HepG2 (cell line): ENCODE measurements around the gene PLOD3. TPM values are rescaled to one million over a fixed set of nuclear protein-coding genes. Genes with fewer than 3 reads are reported as not detected.

Experiments
- FOSL2 ChIP-seq: sonication (generic); formaldehyde crosslinking; IDR thresholded peaks from 2 replicates; pipeline ENCODE4 v1.4.0; 2020; ENCODE audit warnings: missing genetic modification reagents
- GFI1 ChIP-seq: sonication (generic); formaldehyde crosslinking; IDR thresholded peaks from 2 replicates; pipeline ENCODE4 v1.5.0; 2020; ENCODE audit warnings: missing genetic modification reagents, mild to moderate bottlenecking, borderline replicate concordance
- JUNB ChIP-seq: sonication (generic); formaldehyde crosslinking; IDR thresholded peaks from 2 replicates; pipeline ENCODE4 v1.8.0; 2022; ENCODE audit warnings: missing genetic modification reagents, mild to moderate bottlenecking, borderline replicate concordance
- KDM6A ChIP-seq: IDR thresholded peaks from 2 replicates; pipeline ENCODE4 v1.6.1; 2016; ENCODE audit warnings: low read depth
- MYC ChIP-seq: sonication (generic); formaldehyde crosslinking; IDR thresholded peaks from 2 replicates; pipeline ENCODE4 v1.9.0; 2021; ENCODE audit warnings: missing genetic modification reagents, borderline replicate concordance
- NKX3-1 ChIP-seq: sonication (generic); formaldehyde crosslinking; IDR thresholded peaks from 2 replicates; pipeline ENCODE4 v1.5.0; 2020; ENCODE audit warnings: missing genetic modification reagents
- PPARG ChIP-seq: conservative IDR thresholded peaks from 2 replicates; pipeline ENCODE4 v1.6.1; 2016; ENCODE audit warnings: missing biosample characterization, missing genetic modification reagents
- RNF2 ChIP-seq: fragments of 450-650 bp; conservative IDR thresholded peaks from 2 replicates; pipeline ENCODE4 v1.6.1; 2016; ENCODE audit warnings: low read depth
- SMC3 ChIP-seq: IDR thresholded peaks from 2 replicates; pipeline ENCODE4 v1.6.1; 2011; ENCODE audit warnings: low read length, improper control_type of control experiment
- SNRNP70 ChIP-seq: fragments of 200-400 bp; formaldehyde crosslinking; IDR thresholded peaks from 2 replicates; pipeline ENCODE4 v1.6.1; 2017; ENCODE audit warnings: mild to moderate bottlenecking, low read depth, low read length, moderate library complexity
- SYNCRIP ChIP-seq: fragments of 200-400 bp; formaldehyde crosslinking; IDR thresholded peaks from 2 replicates; pipeline ENCODE4 v1.6.1; 2018; ENCODE audit warnings: mild to moderate bottlenecking, low read depth, low read length; ENCODE audit not compliant: insufficient read depth
- ZBTB10 ChIP-seq: sonication (generic); formaldehyde crosslinking; IDR thresholded peaks from 2 replicates; pipeline ENCODE4 v1.4.0; 2020; ENCODE audit warnings: missing genetic modification reagents, borderline replicate concordance
- ZFYVE20 ChIP-seq: sonication (generic); formaldehyde crosslinking; IDR thresholded peaks from 2 replicates; pipeline ENCODE4 v1.8.0; 2023; ENCODE audit warnings: low read depth, mild to moderate bottlenecking, moderate library complexity, missing genetic modification reagents, borderline replicate concordance
- ZNF160 ChIP-seq: sonication (generic); formaldehyde crosslinking; IDR thresholded peaks from 2 replicates; pipeline ENCODE4 v1.8.0; 2022; ENCODE audit warnings: mild to moderate bottlenecking, inconsistent platforms, missing genetic modification reagents
- ZNF280B ChIP-seq: sonication (generic); formaldehyde crosslinking; IDR thresholded peaks from 2 replicates; pipeline ENCODE4 v1.5.0; 2020; ENCODE audit warnings: missing genetic modification reagents, mild to moderate bottlenecking, borderline replicate concordance
- ZNF296 ChIP-seq: sonication (generic); formaldehyde crosslinking; conservative IDR thresholded peaks from 2 replicates; pipeline ENCODE4 v1.5.0; 2020; ENCODE audit warnings: mild to moderate bottlenecking, missing genetic modification reagents
- ZNF331 ChIP-seq: sonication (generic); formaldehyde crosslinking; IDR thresholded peaks from 2 replicates; pipeline ENCODE4 v1.4.0; 2020; ENCODE audit warnings: missing genetic modification reagents
- ZNF33B ChIP-seq: sonication (generic); formaldehyde crosslinking; IDR thresholded peaks from 2 replicates; pipeline ENCODE4 v1.5.1; 2020; ENCODE audit warnings: mild to moderate bottlenecking, missing genetic modification reagents
- ZNF605 ChIP-seq: sonication (generic); formaldehyde crosslinking; IDR thresholded peaks from 2 replicates; pipeline ENCODE4 v1.8.0; 2022; ENCODE audit warnings: mild to moderate bottlenecking, missing genetic modification reagents
- ZSCAN5A ChIP-seq: sonication (generic); formaldehyde crosslinking; IDR thresholded peaks from 2 replicates; pipeline ENCODE4 v1.8.0; 2022; ENCODE audit warnings: mild to moderate bottlenecking, missing genetic modification reagents, borderline replicate concordance
- ZSCAN9 ChIP-seq: IDR thresholded peaks from 2 replicates; pipeline ENCODE4 v1.6.1; 2016; ENCODE audit warnings: borderline replicate concordance
- polyA plus RNA-seq, 8 experiments: library from polyadenylated mRNA; depleted of rRNA in 3 of 8; stranded (reverse) in 7 of 8; unstranded in 1 of 8; fragments of >200 nt; fragmentation: Illumina TruSeq in 4 of 8; extraction: Trizol in 4 of 8; gene quantifications; 2 replicates each; pipeline versions ENCODE4 v1.2.1 to v1.2.3, GENCODE V29; 2011 to 2016; ENCODE audit warnings: low read depth in 4 of 8, missing spikeins in 1 of 8, mixed read lengths in 1 of 8; ENCODE audit not compliant: insufficient read depth in 1 of 8
- total RNA-seq, 5 experiments: library from RNA; depleted of rRNA; stranded (reverse); fragments of >200 nt; fragmentation: Illumina TruSeq; extraction: Trizol; gene quantifications; 2 replicates each; pipeline ENCODE4 v1.2.3, GENCODE V29; 2016; ENCODE audit warnings: low read depth in 1 of 5
- TF ChIP-seq, protein P1 (sequence below): sonication (generic); formaldehyde crosslinking; IDR thresholded peaks from 2 replicates; pipeline ENCODE4 v1.4.0; 2020; ENCODE audit warnings: missing genetic modification reagents
- TF ChIP-seq, protein P2 (sequence below): sonication (generic); formaldehyde crosslinking; IDR thresholded peaks from 2 replicates; pipeline ENCODE4 v1.4.0; 2020; ENCODE audit warnings: mild to moderate bottlenecking, low read depth, missing genetic modification reagents

The PLOD3 gene
- total and polyA plus RNA-seq, 2 of the 13 experiments (the other 11 are each of a cell fraction or from before 2014, with no cell fraction given), result 65.8 to 67.4 TPM

DNA sequence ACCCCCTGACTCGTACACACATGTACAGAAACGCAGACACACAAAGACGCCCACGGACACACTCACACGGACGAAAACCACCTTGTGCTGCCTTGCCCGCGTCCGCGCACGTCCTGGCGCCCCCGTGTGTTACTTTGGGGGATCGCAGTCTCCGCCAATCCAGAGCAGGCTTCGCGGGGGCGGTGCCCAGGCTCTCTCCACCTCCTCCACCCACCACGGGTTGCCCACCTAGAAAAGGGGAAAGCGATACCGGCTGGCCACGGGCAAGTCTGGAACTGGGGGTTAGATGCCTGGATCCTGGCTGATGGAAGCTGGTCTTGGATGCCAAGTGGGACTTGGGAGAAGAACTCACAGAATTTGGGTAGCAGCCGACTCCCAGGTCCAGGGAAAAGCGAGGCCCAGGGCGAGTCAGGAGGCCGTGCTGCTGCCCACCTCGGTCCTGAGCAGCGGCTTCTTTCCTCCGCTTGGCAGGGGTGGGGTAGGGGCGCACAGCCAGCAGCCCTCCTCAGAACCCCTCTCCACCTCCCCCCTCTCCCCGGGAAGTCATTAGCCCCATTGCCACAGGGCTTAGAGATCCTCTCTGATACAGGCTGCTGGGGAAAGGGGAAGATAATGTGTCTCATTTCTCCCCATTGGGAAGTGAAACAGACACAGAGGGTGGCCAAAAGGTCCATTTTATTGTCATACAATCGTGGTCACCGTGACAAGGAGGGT is 47.4 kb downstream of the PLOD3 start (continued):
- TF ChIP-seq SMC3, result no peak; the same call in 1 of the 2 replicates
- TF ChIP-seq ZBTB10 (CRISPR knock-in tag), result no peak
- TF ChIP-seq ZSCAN9 (CRISPR knock-in tag), result no peak
- TF ChIP-seq RNF2, result no peak
- no peak for TF ChIP-seq KDM6A (CRISPR knock-in tag)
- TF ChIP-seq ZNF280B, result 0 out of 2 replicates have a peak, but pooled peaks have one; percentile 38
- TF ChIP-seq FOSL2 (CRISPR knock-in tag), result peak; percentile 7; the same call in 1 of the 2 replicates
- TF ChIP-seq MYC, result peak; percentile 17; the same call in 1 of the 2 replicates
- TF ChIP-seq, protein P1, sequence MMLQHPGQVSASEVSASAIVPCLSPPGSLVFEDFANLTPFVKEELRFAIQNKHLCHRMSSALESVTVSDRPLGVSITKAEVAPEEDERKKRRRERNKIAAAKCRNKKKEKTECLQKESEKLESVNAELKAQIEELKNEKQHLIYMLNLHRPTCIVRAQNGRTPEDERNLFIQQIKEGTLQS (CRISPR knock-in tag), result no peak
- TF ChIP-seq ZNF605, result no peak
- TF ChIP-seq ZSCAN5A (CRISPR knock-in tag), result no peak
- no peak for TF ChIP-seq SNRNP70
- 0 out of 2 replicates have a peak, but pooled peaks have one; percentile 30 for TF ChIP-seq ZNF331
- no peak for TF ChIP-seq ZNF160 (CRISPR knock-in tag)
- TF ChIP-seq SYNCRIP, result no peak
- no peak for TF ChIP-seq ZFYVE20 (CRISPR knock-in tag)
- TF ChIP-seq ZNF296, result no peak
- no peak for TF ChIP-seq NKX3-1 (CRISPR knock-in tag)
- TF ChIP-seq, protein P2, sequence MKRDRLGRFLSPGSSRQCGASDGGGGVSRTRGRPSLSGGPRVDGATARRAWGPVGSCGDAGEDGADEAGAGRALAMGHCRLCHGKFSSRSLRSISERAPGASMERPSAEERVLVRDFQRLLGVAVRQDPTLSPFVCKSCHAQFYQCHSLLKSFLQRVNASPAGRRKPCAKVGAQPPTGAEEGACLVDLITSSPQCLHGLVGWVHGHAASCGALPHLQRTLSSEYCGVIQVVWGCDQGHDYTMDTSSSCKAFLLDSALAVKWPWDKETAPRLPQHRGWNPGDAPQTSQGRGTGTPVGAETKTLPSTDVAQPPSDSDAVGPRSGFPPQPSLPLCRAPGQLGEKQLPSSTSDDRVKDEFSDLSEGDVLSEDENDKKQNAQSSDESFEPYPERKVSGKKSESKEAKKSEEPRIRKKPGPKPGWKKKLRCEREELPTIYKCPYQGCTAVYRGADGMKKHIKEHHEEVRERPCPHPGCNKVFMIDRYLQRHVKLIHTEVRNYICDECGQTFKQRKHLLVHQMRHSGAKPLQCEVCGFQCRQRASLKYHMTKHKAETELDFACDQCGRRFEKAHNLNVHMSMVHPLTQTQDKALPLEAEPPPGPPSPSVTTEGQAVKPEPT, result no peak
- no peak for TF ChIP-seq ZNF33B (CRISPR knock-in tag)
- no peak for TF ChIP-seq GFI1 (CRISPR knock-in tag)
- no peak for TF ChIP-seq JUNB
- TF ChIP-seq PPARG (CRISPR knock-in tag), result no peak
